ENCODE results near the gene GNPTAB. TPM values are rescaled to one million over a fixed set of nuclear protein-coding genes. Genes with fewer than 3 reads are reported as not detected.

Gene GNPTAB
- total RNA-seq, 2 donors from 2014 or later = 27.8 to 30.5 TPM

DNA sequence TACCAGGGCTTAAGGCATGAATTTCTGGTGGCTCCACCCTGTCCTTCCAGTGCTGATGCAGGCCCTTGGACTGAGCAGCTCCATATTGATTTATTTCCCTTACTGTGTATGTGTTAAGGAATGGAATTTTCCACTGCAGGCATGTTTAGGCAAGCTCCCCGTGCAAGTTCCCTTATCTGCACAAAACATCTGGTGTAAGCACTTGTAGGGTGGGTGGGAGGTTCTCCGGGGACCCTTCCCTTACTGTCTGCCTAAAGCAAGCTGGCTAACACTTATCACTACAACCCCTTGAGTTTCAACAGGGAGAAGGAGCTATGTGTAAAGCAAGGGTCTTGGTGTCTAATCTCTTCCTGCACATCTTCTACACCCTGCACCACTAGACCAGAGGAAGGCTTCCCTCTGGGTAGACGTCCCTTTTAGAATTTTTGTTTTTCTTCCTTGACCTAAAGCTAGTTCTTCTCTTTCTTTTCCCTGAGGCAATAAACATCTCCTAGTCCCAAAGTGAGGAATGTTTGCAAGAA lies 24.7 kb upstream of the GNPTAB start:
- H3K4me1 ChIP-seq (ENCODE audit: control insufficient read depth, insufficient read depth, low read length) = no peaks in the 10 kb centered on the region
- no peak for DNase-seq
- H3K4me1 Mint-ChIP-seq = no peaks in the 10 kb centered on the region
- no peak overlapping the region for H3K4me3 Mint-ChIP-seq
- H3K9ac ChIP-seq (ENCODE audit: extremely low read depth, low read length, poor library complexity, severe bottlenecking) = no peak overlapping the region
- H3K27me3 ChIP-seq (ENCODE audit: control insufficient read depth, insufficient read depth, low read length, poor library complexity, severe bottlenecking) = no peaks in the 10 kb centered on the region
- no peaks in the 10 kb centered on the region for H3K36me3 Mint-ChIP-seq (ENCODE audit: low read depth)
- H3K9me3 ChIP-seq (ENCODE audit: control insufficient read depth, low read length) = no peaks in the 10 kb centered on the region
- H3K36me3 ChIP-seq (ENCODE audit: control insufficient read depth, insufficient read depth, low read length) = no peaks in the 10 kb centered on the region
- no peaks in the 10 kb centered on the region for H3K9me3 Mint-ChIP-seq
- no peak overlapping the region for H3K27ac Mint-ChIP-seq
- 77% methylated on average over 2 of the region's 3 CpGs; no CpG with 5 or more reads in 1 of the 2 experiments for WGBS, 2 experiments (ENCODE audit: insufficient coverage in 1 of 2, insufficient read length in 1 of 2)
- TF ChIP-seq, protein P1, sequence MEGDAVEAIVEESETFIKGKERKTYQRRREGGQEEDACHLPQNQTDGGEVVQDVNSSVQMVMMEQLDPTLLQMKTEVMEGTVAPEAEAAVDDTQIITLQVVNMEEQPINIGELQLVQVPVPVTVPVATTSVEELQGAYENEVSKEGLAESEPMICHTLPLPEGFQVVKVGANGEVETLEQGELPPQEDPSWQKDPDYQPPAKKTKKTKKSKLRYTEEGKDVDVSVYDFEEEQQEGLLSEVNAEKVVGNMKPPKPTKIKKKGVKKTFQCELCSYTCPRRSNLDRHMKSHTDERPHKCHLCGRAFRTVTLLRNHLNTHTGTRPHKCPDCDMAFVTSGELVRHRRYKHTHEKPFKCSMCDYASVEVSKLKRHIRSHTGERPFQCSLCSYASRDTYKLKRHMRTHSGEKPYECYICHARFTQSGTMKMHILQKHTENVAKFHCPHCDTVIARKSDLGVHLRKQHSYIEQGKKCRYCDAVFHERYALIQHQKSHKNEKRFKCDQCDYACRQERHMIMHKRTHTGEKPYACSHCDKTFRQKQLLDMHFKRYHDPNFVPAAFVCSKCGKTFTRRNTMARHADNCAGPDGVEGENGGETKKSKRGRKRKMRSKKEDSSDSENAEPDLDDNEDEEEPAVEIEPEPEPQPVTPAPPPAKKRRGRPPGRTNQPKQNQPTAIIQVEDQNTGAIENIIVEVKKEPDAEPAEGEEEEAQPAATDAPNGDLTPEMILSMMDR (conservative IDR thresholded peaks at IDR 0.05) = no peak
- no peaks in the 10 kb centered on the region for H3K27me3 Mint-ChIP-seq (ENCODE audit: insufficient read depth)
- no peak overlapping the region for H3K4me3 ChIP-seq (ENCODE audit: low read length)
- H3K27ac ChIP-seq (ENCODE audit: low read depth, low read length) = no peak overlapping the region

DNA sequence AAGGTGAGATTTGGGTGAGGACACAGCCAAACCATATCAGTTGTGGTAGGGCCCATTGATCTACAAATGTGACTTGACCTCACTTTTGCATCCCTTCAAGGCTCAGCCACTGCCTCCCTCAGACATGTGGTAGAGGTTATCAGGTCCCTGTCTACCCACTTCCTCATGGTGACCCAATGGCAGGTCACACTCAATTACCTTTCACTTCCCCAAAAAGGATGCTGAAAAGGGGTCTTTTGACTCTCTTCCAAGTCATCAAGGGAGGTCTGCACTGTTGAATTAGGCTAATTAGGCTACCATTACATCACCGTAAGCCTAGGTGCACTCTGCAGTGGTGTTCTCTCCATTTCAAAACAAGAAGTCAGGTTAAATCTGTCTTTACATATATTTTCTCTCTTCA lies 24.0 kb upstream of the GNPTAB start:
- no peak overlapping the region for H3K27ac ChIP-seq (ENCODE audit: low read depth, low read length)
- no peaks in the 10 kb centered on the region for H3K27me3 Mint-ChIP-seq (ENCODE audit: insufficient read depth)
- H3K36me3 ChIP-seq (ENCODE audit: control insufficient read depth, insufficient read depth, low read length) = no peaks in the 10 kb centered on the region
- no peak for DNase-seq
- TF ChIP-seq, protein P1 (conservative IDR thresholded peaks at IDR 0.05) = no peak
- no peaks in the 10 kb centered on the region for H3K27me3 ChIP-seq (ENCODE audit: control insufficient read depth, insufficient read depth, low read length, poor library complexity, severe bottlenecking)
- H3K27ac Mint-ChIP-seq = no peak overlapping the region
- no peak overlapping the region for H3K4me3 Mint-ChIP-seq
- no peak overlapping the region for H3K9ac ChIP-seq (ENCODE audit: extremely low read depth, low read length, poor library complexity, severe bottlenecking)
- WGBS, 2 experiments (ENCODE audit: insufficient coverage in 1 of 2, insufficient read length in 1 of 2) = 89 to 100% methylated on average over 1 of the region's 1 CpG
- H3K9me3 Mint-ChIP-seq = no peaks in the 10 kb centered on the region
- no peaks in the 10 kb centered on the region for H3K36me3 Mint-ChIP-seq (ENCODE audit: low read depth)
- no peak overlapping the region for H3K4me3 ChIP-seq (ENCODE audit: low read length)
- no peaks in the 10 kb centered on the region for H3K4me1 Mint-ChIP-seq
- no peaks in the 10 kb centered on the region for H3K9me3 ChIP-seq (ENCODE audit: control insufficient read depth, low read length)
- no peaks in the 10 kb centered on the region for H3K4me1 ChIP-seq (ENCODE audit: control insufficient read depth, insufficient read depth, low read length)

DNA sequence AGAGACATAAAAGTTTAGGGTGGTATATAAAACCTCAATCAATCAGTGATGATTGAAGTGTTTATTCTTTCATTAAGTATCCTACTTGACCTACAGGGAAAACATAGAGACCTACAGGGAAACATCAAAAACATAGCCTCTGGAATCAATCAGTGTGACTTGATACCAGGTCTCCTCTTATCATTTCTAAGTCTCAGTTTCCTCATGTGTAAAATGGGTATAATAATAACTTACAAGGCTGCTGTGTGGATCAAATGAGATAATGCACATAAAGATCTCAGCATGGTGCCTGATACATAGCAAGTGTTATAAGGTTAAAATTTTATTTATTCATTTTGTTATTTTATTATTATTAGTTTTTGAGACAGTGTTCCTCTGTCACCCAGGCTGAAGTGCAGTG lies 22.2 kb upstream of the GNPTAB start:
- H3K27me3 Mint-ChIP-seq (ENCODE audit: insufficient read depth) = no peaks in the 10 kb centered on the region
- H3K36me3 Mint-ChIP-seq (ENCODE audit: low read depth) = no peaks in the 10 kb centered on the region
- H3K4me3 ChIP-seq (ENCODE audit: low read length) = no peak overlapping the region
- no peak overlapping the region for H3K4me3 Mint-ChIP-seq
- TF ChIP-seq, protein P1 (conservative IDR thresholded peaks at IDR 0.05) = no peak
- no peaks in the 10 kb centered on the region for H3K4me1 ChIP-seq (ENCODE audit: control insufficient read depth, insufficient read depth, low read length)
- H3K9ac ChIP-seq (ENCODE audit: extremely low read depth, low read length, poor library complexity, severe bottlenecking) = no peak overlapping the region
- H3K4me1 Mint-ChIP-seq = no peaks in the 10 kb centered on the region
- no peaks in the 10 kb centered on the region for H3K36me3 ChIP-seq (ENCODE audit: control insufficient read depth, insufficient read depth, low read length)
- H3K27ac ChIP-seq (ENCODE audit: low read depth, low read length) = no peak overlapping the region
- H3K27me3 ChIP-seq (ENCODE audit: control insufficient read depth, insufficient read depth, low read length, poor library complexity, severe bottlenecking) = no peaks in the 10 kb centered on the region
- no peak for DNase-seq
- H3K27ac Mint-ChIP-seq = no peak overlapping the region
- no peaks in the 10 kb centered on the region for H3K9me3 Mint-ChIP-seq
- no peaks in the 10 kb centered on the region for H3K9me3 ChIP-seq (ENCODE audit: control insufficient read depth, low read length)

Data from endodermal cell (in vitro differentiated cells).